H9 (cell line): Measurements from ENCODE around the gene LRMDA. TPM values are rescaled to one million over a fixed set of nuclear protein-coding genes. Genes with fewer than 3 reads are reported as not detected.

Experiments
- DNase-seq: peaks from one replicate; pipeline ENCODE4 v3.0.0-alpha.2; 2017
- H2AFZ ChIP-seq: one replicate; pipeline ENCODE4 v1.6.1; 2013; ENCODE audit warnings: mild to moderate bottlenecking, low read length, control low read depth, moderate library complexity
- H2AK5ac ChIP-seq: 2 replicates; pipeline ENCODE4 v1.6.1; 2013; ENCODE audit warnings: low read length, control low read depth, mixed read lengths; ENCODE audit not compliant: insufficient read length
- H2BK120ac ChIP-seq: one replicate; pipeline ENCODE4 v1.6.1; 2013; ENCODE audit warnings: low read depth, mild to moderate bottlenecking, low read length, control low read depth, inconsistent platforms; ENCODE audit not compliant: poor library complexity, severe bottlenecking
- H2BK12ac ChIP-seq: 2 replicates; pipeline ENCODE4 v1.6.1; 2013; ENCODE audit warnings: low read length, control low read depth, mixed read lengths, low read depth; ENCODE audit not compliant: insufficient read length
- H2BK15ac ChIP-seq: 2 replicates; pipeline ENCODE4 v1.6.1; 2013; ENCODE audit warnings: low read depth, low read length, control low read depth
- H2BK20ac ChIP-seq: one replicate; pipeline ENCODE4 v1.6.1; 2013; ENCODE audit warnings: low read depth, mild to moderate bottlenecking, low read length, control low read depth, inconsistent platforms; ENCODE audit not compliant: poor library complexity, severe bottlenecking
- H2BK5ac ChIP-seq: 2 replicates; pipeline ENCODE4 v1.6.1; 2013; ENCODE audit warnings: low read length, control low read depth, mixed read lengths; ENCODE audit not compliant: insufficient read length
- H3K14ac ChIP-seq: 2 replicates; pipeline ENCODE4 v1.6.1; 2013; ENCODE audit warnings: low read length, control low read depth; ENCODE audit not compliant: insufficient read depth
- H3K18ac ChIP-seq: 2 replicates; pipeline ENCODE4 v1.6.1; 2013; ENCODE audit warnings: low read depth, mild to moderate bottlenecking, mixed read lengths, low read length, control low read depth; ENCODE audit not compliant: insufficient read length
- H3K23ac ChIP-seq: 2 replicates; pipeline ENCODE4 v1.6.1; 2013; ENCODE audit warnings: low read length, control low read depth, mixed read lengths, low read depth; ENCODE audit not compliant: insufficient read length
- H3K23me2 ChIP-seq: 2 replicates; pipeline ENCODE4 v1.6.1; 2013; ENCODE audit warnings: low read depth, mild to moderate bottlenecking, mixed read lengths, low read length, control low read depth; ENCODE audit not compliant: insufficient read length, poor library complexity, severe bottlenecking
- H3K27ac ChIP-seq: 2 replicates; pipeline ENCODE4 v1.5.1; 2013; ENCODE audit warnings: low read length, control low read depth, mixed read lengths, low read depth; ENCODE audit not compliant: insufficient read length
- H3K27me3 ChIP-seq: 2 replicates; pipeline ENCODE4 v1.6.1; 2013; ENCODE audit warnings: low read length, control low read depth, inconsistent platforms; ENCODE audit not compliant: insufficient read depth
- H3K4ac ChIP-seq: 2 replicates; pipeline ENCODE4 v1.6.1; 2013; ENCODE audit warnings: low read depth, mild to moderate bottlenecking, control low read depth, inconsistent platforms, low read length, moderate library complexity
- H3K4me1 ChIP-seq: 2 replicates; pipeline ENCODE4 v1.6.1; 2013; ENCODE audit warnings: low read length, control low read depth, inconsistent platforms; ENCODE audit not compliant: insufficient read depth
- H3K4me2 ChIP-seq: 2 replicates; pipeline ENCODE4 v1.6.1; 2013; ENCODE audit warnings: low read length, control low read depth, mixed read lengths; ENCODE audit not compliant: insufficient read length, insufficient read depth
- H3K56ac ChIP-seq: 2 replicates; pipeline ENCODE4 v1.6.1; 2013; ENCODE audit warnings: low read depth, mild to moderate bottlenecking, mixed read lengths, low read length, control low read depth; ENCODE audit not compliant: insufficient read length
- H3K79me1 ChIP-seq: 2 replicates; pipeline ENCODE4 v1.6.1; 2013; ENCODE audit warnings: low read depth, mild to moderate bottlenecking, moderate library complexity, low read length, control low read depth, inconsistent platforms; ENCODE audit not compliant: insufficient read depth, poor library complexity, severe bottlenecking
- H3K79me2 ChIP-seq: 2 replicates; pipeline ENCODE4 v1.6.1; 2013; ENCODE audit warnings: low read length, control low read depth, inconsistent platforms; ENCODE audit not compliant: insufficient read depth
- H3K9ac ChIP-seq: 2 replicates; pipeline ENCODE4 v1.6.1; 2013; ENCODE audit warnings: low read length, control low read depth, mixed read lengths; ENCODE audit not compliant: insufficient read length; ENCODE audit errors: extremely low read depth
- H3K9me3 ChIP-seq: one replicate; pipeline ENCODE4 v1.6.1; 2013; ENCODE audit warnings: low read depth, low read length, inconsistent platforms; ENCODE audit not compliant: control insufficient read depth
- H3T11ph ChIP-seq: one replicate; pipeline ENCODE4 v1.6.1; 2013; ENCODE audit warnings: mild to moderate bottlenecking, low read length, control low read depth, inconsistent platforms
- H4K20me1 ChIP-seq: one replicate; pipeline ENCODE4 v1.6.1; 2013; ENCODE audit not compliant: control insufficient read depth, insufficient read length, insufficient read depth
- H4K5ac ChIP-seq: 2 replicates; pipeline ENCODE4 v1.6.1; 2013; ENCODE audit warnings: low read depth, mild to moderate bottlenecking, mixed read lengths, low read length, control low read depth; ENCODE audit not compliant: insufficient read length
- H4K8ac ChIP-seq: replicated peaks from 2 replicates; pipeline ENCODE4 v1.6.1; 2013; ENCODE audit warnings: low read length, control low read depth, mixed read lengths, low read depth; ENCODE audit not compliant: insufficient read length
- H4K91ac ChIP-seq: 2 replicates; pipeline ENCODE4 v1.6.1; 2013; ENCODE audit warnings: low read depth, mild to moderate bottlenecking, moderate library complexity, mixed read lengths, low read length, control low read depth; ENCODE audit not compliant: insufficient read length
- H3K27ac Mint-ChIP-seq, 3 experiments: 2 replicates in 2 of 3; 3 replicates in 1 of 3; pipeline ENCODE4 v1.8.0; 2020 to 2021; ENCODE audit warnings: mixed read lengths in 3 of 3, mild to moderate bottlenecking in 1 of 3, moderate library complexity in 1 of 3
- H3K27me3 Mint-ChIP-seq: 2 replicates; pipeline ENCODE4 v1.8.0; 2021; ENCODE audit warnings: low read depth, mild to moderate bottlenecking, moderate library complexity, mixed read lengths
- H3K36me3 Mint-ChIP-seq, 3 experiments: 2 replicates in 2 of 3; 3 replicates in 1 of 3; pipeline ENCODE4 v1.8.0; 2020 to 2021; ENCODE audit warnings: low read depth in 3 of 3, mixed read lengths in 3 of 3; ENCODE audit not compliant: insufficient read depth in 1 of 3
- H3K4me1 Mint-ChIP-seq, 2 experiments: 2 replicates each; pipeline ENCODE4 v1.8.0; 2020; ENCODE audit warnings: mixed read lengths in 2 of 2
- H3K4me3 Mint-ChIP-seq, 2 experiments: 2 replicates in 1 of 2; 3 replicates in 1 of 2; pipeline ENCODE4 v1.8.0; 2020 to 2021; ENCODE audit warnings: mild to moderate bottlenecking in 2 of 2, mixed read lengths in 2 of 2, moderate library complexity in 1 of 2
- H3K9me3 Mint-ChIP-seq, 2 experiments: 2 replicates in 1 of 2; 3 replicates in 1 of 2; pipeline ENCODE4 v1.8.0; 2020; ENCODE audit warnings: mild to moderate bottlenecking in 2 of 2, mixed read lengths in 2 of 2, moderate library complexity in 1 of 2
- CTCF ChIP-seq: fragments of 200-600 bp; sonication (generic); conservative IDR thresholded peaks from 3 replicates; pipeline ENCODE4 v1.8.0; 2021; ENCODE audit warnings: antibody characterized with exemption, mild to moderate bottlenecking
- WGBS: extraction: QIAGEN DNeasy Blood & Tissue Kit; methylation state at CpG from one replicate; pipeline ENCODE4 v1.1.7; 2013; ENCODE audit warnings: missing lambda C conversion rate, low lambda C conversion rate, mixed read lengths; ENCODE audit not compliant: insufficient read length; ENCODE audit errors: extremely low coverage; 5-methylcytosine and 5-hydroxymethylcytosine counted together
- total RNA-seq: library from RNA; stranded (reverse); gene quantifications from 2 replicates; pipeline ENCODE4 v1.2.1, GENCODE V29; 2021

LRMDA gene
- total RNA-seq, 1 experiment from 2014 or later = 1.8 TPM

- no peak overlapping the region for H4K5ac ChIP-seq
- H4K8ac ChIP-seq = no peak overlapping the region
- H3K79me2 ChIP-seq = no peaks in the 10 kb centered on the region
- DNase-seq = no peak
- no peaks in the 10 kb centered on the region for H3K23me2 ChIP-seq
- Mint-ChIP-seq H3K4me1 (no peaks in the 10 kb centered on the region; a peak in 1 of 4 replicates), H3K27me3 (no peaks in the 10 kb centered on the region), H3K4me3 (no peak overlapping the region), H3K27ac (no peak overlapping the region), H3K9me3 (no peaks in the 10 kb centered on the region), H3K36me3 (no peaks in the 10 kb centered on the region)
- H2AK5ac ChIP-seq = no peak overlapping the region
- no peak overlapping the region for H3K23ac ChIP-seq
- H3T11ph ChIP-seq = no peak overlapping the region
- H3K14ac ChIP-seq = no peak overlapping the region
- H2BK120ac ChIP-seq = no peak overlapping the region
- no peak overlapping the region for H3K18ac ChIP-seq
- H3K9me3 ChIP-seq = no peaks in the 10 kb centered on the region
- no peak overlapping the region for H4K91ac ChIP-seq
- TF ChIP-seq CTCF = no peak
- H2BK5ac ChIP-seq = no peak overlapping the region
- H2BK15ac ChIP-seq = no peak overlapping the region
- no peak overlapping the region for H3K4ac ChIP-seq
- H3K4me2 ChIP-seq = no peak overlapping the region
- H3K27me3 ChIP-seq = no peaks in the 10 kb centered on the region
- H3K4me1 ChIP-seq = no peaks in the 10 kb centered on the region
- no peak overlapping the region for H3K56ac ChIP-seq
- H3K27ac ChIP-seq = no peak overlapping the region
- no peaks in the 10 kb centered on the region for H4K20me1 ChIP-seq
- no peak overlapping the region for H2AFZ ChIP-seq
- no peaks in the 10 kb centered on the region for H3K79me1 ChIP-seq
- no peak overlapping the region for H3K9ac ChIP-seq
- no peak overlapping the region for H2BK12ac ChIP-seq
- WGBS = no CpG with 5 or more reads among the region's 5 CpGs
- H2BK20ac ChIP-seq = no peak overlapping the region
Observed at GRCh38 chr10:76541852-76542251, 1110.4 kb downstream of the LRMDA start.
